Measurements from ENCODE around the gene AP1M1.

DNA sequence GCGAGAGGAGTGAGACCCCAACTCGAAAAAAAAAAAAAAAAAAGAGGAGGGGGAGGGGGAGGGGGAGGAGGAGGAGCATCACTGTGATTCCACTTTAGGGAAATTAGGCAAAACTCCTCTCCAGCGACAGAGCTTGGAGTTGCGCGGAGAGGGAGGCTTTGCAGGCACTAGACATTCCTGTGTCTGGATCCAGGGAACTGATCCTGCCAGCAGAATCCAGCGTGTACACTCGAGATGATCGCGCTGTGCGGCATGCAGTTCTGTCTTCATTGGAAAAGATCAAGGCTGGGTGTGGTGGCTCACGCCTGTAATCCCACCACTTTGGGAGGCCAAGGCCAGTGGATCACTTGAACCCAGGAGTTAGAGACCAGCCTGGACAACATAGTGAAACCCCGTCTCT lies 97.3 kb downstream of the AP1M1 start:
- TF ChIP-seq, protein P1, sequence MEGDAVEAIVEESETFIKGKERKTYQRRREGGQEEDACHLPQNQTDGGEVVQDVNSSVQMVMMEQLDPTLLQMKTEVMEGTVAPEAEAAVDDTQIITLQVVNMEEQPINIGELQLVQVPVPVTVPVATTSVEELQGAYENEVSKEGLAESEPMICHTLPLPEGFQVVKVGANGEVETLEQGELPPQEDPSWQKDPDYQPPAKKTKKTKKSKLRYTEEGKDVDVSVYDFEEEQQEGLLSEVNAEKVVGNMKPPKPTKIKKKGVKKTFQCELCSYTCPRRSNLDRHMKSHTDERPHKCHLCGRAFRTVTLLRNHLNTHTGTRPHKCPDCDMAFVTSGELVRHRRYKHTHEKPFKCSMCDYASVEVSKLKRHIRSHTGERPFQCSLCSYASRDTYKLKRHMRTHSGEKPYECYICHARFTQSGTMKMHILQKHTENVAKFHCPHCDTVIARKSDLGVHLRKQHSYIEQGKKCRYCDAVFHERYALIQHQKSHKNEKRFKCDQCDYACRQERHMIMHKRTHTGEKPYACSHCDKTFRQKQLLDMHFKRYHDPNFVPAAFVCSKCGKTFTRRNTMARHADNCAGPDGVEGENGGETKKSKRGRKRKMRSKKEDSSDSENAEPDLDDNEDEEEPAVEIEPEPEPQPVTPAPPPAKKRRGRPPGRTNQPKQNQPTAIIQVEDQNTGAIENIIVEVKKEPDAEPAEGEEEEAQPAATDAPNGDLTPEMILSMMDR (IDR thresholded peaks at IDR 0.05) = no peak
- TF ChIP-seq EP300 (IDR thresholded peaks at IDR 0.05) = no peak
- no peak for TF ChIP-seq POLR2A (IDR thresholded peaks at IDR 0.05)
